ENCODE results near the gene BRMS1L.
"Not testable (repeated sequence)": the region's sequence is repeated elsewhere in the genome, so short reads cannot be mapped to it uniquely, and the experiment has no call there.

BRMS1L gene

DNA sequence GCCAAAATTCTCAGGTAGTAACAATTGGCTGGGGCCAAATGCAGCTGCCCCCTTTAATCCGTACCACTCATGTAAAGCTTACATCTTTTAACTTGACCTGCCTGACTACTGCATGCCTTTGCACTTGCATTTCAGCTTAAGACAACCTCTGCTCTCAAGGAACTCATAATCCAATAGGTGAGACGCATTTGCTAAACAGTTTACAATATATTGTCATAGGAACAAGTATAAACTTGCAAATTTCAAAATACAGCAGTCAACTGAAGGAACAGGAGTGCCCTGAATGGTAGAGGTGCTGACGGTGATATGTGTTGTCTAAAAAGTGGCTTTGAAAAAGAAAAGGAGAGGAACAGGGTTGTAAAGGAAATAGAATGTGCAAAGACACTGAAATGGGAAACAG lies 3.6 kb upstream of the BRMS1L start:
- DNase-seq = no peak

DNA sequence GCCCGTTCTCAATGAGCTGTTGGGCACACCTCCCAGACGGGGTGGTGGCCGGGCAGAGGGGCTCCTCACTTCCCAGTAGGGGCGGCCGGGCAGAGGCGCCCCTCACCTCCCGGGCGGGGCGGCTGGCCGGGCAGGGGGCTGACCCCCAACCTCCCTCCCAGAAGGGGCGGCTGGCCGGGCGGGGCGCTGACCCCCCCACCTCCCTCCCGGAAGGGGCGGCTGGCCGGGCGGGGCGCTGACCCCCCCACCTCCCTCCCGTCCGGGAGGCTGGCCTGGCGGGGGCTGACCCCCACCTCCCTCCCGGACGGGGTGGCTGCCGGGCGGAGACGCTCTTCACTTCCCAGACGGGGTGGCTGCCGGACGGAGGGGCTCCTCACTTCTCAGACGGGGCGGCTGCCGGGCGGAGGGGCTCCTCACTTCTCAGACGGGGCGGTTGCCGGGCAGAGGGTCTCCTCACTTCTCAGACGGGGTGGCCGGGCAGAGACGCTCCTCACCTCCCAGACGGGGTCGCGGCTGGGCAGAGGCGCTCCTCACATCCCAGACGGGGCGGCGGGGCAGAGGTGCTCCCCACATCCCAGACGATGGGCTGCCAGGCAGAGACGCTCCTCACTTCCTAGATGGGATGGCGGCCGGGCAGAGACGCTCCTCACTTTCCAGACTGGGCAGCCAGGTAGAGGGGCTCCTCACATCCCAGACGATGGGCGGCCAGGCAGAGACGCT lies 1.5 kb upstream of the BRMS1L start:
- DNase-seq = not testable (repeated sequence)

DNA sequence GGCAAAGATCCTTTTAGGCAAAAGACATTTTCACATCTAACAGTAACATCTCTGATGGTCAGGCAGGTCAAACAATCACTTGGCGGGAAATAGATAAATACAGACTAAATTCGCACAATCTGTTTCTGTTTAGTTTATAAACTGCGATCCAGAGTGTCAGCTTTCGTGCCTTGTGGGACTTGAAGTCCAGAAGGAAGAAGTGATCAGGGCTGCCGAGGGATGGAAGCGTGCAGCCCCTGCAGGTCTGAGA lies 245 bp upstream of the BRMS1L start:
- no peak for DNase-seq

DNA sequence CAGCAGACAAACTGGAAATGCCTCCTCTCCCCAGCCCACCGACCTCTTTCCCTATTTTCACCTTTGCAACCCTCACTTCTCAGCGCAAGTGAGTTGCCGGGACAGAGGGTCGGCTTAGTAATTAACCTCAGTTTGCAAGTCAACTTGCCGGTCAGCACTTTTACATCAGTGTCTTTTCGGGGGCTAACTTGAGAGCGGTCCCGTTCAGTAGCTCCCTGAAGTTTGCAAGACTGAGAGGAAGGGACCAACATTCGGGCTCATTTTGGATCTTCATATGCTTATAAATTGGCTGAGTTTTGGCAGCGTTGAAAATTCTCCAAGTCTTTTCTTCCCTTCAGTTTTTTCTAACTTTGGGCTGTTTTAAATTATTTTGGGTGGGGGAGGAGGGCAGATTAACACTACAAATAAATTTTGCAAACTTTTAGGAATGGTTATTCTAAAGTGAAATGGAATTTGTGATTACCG lies 846 bp downstream of the BRMS1L start:
- DNase-seq = no peak

DNA sequence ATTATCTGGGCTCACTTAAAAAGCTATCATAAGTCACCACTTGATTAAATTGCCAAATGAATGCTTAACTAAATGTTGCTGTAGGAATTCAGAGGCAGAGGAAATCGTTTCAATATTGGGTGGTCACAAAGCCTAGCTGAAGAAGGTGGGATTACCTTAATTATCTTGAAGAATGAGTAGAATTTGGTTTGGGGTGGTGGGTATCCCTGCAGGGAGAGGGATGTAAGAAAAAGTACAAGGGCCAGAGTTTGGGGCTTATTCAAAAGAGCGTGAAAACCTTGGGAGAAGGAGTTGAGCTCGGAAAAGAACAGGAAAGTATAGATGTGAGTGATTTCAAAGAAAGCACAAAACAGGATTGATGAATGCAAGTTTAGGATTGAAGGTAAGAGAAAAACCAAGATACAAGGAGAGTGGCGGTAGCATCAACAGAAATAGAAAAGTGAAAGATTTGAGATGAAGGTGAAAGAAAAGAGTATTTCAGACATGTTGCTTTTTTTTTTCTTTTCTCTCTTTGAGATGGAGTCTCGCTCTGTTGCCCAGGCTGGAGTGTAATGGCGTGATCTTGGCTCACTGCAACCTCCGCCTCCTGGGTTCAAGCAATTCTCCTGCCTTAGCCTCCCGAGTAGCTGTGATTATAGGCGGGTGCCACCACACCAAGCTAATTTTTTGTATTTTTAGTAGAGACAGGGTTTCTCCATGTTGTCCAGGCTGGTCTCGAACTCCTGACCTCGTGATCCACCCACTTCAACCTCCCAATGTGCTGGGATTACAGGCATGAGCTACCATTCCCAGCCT lies 1.7 kb downstream of the BRMS1L start:
- DNase-seq = no peak

DNA sequence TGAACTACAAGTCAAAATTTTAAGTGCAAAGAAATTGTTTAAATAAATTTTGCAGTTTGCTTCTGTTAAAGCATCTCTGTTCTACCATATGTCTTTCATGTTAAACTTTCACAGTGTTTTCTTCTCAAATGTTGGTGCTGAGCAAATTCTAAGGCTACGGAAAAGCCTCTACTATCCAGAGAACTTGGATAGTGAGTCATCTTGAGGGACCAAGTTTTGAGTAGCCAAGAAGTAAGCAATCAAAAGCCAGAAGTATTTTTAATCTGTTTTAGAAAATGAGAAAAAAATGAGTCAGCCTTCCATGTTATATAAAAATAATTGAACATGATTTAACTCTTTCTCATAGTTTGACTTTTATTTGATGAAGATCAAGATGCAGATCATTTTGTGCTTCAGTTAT lies 3.3 kb downstream of the BRMS1L start:
- DNase-seq = no peak

DNA sequence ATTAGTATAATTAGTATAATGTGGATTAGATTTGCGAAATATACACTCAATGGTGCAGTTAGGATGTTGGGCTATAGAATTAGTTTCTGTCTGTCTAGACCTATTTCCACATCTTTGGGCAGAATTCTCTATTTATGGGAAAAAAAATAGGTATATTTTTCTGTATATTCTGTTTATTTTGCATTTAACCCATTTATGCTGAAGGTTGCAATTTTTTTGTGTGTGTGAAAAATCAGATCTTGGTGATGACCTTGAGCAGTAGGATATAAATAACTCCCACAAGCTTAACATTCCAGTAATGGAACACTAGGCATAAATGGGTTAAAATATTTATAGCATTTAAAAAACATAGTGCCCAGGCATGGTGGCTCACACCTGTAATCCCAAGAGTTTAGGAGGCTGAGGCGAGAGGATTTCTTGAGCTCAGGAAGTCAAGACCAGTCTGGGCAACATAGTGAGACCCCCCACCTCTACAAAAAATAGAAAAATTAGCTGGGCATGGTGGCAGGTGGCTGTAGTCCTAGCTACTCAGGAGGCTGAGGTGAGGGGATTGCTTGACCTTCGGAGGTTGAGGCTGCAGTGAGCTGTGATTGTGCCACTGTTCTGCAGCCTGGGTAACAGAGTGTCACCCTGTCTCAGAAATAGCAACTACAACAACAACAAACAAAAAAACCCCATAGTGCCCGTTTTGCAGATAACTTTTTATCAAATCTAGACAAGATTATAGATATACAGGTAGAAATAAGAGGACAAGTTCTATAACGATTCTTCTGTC lies 9.3 kb downstream of the BRMS1L start:
- no peak for DNase-seq

DNA sequence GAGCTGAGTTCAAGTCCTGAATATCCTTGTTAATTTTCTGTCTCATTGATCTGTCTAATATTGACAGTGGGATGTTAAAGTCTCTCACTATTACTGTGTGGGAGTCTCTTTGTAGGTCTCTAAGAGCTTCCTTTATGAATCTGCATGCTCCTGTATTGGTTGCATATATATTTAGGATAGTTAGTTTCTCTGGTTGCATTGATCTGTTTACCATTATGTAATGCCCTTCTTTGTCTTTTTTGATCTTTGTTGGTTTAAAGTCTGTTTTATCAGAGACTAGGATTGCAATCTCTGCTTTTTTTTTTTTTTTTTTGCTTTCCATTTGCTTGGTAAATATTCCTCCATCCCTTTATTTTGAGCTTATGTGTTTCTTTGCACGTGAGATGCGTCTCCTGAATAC lies 15.6 kb downstream of the BRMS1L start:
- DNase-seq = not testable (repeated sequence)

DNA sequence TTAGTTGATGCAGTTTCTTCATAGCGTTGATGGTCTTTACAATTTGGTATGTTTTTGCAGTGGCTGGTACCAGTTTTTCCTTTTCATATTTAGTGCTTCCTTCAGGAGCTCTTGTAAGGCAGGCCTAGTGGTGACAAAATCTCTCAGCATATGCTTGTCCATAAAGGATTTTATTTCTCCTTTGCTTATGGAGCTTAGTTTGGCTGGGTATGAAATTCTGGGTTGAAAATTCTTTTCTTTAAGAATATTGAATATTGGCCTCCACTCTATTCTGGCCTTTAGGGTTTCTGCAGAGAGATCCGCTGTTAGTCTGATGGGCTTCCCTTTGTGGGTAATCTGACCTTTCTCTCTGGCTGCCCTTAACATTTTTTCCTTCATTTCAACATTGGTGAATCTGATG lies 16.1 kb downstream of the BRMS1L start:
- DNase-seq = not testable (repeated sequence)

DNA sequence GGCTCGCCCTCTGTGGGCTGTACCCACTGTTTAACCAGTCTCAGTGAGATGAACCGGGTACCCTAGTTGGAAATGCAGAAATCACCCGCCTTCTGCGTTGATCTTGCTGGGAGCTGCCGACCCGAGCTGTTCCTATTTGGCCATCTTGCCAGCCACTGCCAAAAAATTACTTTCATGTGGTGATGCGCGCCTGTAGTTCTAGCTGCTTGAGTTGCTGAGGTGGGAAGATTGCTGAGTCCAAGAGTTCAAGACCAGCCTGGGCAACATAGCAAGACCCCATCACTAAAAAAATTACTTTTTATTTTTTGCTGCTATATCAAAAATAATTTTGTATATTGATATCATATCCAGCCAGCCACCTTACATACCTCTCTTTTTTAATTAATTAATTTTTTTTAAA lies 18.4 kb downstream of the BRMS1L start:
- no peak for DNase-seq

DNA sequence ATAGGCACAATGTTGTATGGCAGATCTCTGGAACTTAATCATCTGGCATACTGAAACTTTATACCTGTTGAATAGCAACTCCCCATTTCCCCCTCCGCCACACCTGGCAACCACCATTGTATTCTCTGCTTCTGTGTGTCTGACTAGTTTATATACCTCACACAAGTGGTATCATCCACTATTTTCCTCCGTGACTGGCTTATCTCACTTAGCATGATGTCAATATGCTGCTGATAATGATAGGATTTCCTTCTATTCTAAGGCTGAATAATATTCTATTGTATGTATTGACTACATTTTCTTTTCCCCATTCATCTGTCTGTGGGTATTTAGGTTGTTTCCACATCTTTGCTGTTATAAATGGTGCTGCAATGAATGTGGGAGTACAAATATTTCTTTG lies 21.5 kb downstream of the BRMS1L start:
- no peak for DNase-seq

DNA sequence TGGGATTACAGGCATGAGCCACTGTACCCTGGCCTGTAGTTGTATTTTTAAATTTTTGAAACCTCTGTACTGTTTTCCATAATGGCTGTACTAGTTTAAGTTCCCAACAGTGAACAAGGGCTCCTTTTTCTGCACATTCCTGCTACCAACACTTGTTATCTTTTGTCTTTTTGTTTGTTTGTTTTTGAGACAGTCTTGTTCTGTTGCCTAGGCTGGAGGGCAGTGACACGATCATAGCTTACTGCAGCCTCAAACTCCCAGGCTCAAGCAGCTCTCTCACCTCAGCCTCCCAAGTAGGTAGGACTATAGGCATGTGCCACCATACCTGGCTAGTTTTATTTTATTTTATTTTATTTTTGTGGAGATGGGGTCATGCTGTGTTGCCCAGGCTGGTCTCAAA lies 23.0 kb downstream of the BRMS1L start:
- no peak for DNase-seq

DNA sequence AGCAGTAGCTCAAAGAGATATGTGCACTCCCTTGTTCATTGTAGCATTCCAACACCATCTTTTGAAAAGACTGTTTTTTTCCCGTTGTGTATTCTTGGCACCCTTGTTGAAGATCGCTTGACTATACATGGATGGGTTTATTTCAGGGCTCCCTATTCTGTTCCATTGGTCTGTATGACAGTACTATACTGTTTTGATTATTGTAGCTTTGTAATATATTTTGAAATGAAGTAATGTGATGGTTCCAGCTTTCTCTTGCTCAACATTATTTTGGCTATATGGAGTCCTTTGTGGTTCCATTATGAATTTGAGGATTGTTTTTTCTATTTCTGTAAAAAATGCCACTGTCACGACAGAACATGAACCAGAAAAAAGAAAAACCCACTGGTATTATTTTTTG lies 25.7 kb downstream of the BRMS1L start:
- no peak for DNase-seq

DNA sequence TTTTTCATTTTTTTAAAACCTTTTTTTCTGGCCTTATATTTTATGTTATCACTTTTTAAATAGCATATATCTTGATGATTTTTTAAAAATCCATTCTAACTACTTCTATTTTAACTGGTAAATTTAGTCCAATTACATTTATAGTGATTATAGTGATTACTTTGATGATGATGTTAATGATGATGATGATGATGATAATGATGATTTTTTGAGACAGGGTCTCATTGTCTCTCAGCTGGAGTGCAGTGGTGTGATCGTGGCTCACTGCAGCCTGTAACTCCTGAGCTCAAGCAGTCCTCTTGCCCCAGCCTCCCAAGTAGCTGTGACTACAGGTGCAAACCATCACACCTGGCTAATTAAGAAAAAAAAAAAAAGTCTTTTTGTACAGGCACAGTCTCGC lies 27.1 kb downstream of the BRMS1L start:
- no peak for DNase-seq

DNA sequence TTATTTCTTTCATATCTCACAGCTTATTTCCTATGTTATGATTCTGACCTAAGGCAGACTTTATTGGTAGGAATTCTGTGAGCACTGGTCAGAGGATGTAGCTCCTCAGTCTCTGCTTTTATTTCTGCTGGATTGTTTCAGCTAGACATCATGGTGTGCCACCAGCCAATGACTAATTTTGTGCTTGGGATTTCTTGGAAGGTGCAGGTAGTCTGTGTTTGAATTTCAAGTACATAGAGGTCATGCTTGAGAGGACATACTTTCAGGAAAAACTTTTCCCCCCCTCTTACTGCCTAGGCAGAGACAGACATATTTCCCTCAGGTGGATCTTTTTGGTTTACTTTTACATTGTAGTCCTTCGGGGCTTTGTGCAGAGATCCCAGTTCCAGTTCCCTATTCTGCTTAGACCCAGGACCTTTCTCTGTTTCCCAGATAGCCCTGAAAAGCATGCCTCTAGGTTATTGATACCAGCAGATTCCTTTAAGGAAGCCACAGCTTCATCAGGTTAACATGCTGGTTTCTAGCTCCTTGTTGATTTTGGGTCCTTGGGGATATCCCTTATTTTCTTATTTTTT lies 28.6 kb downstream of the BRMS1L start:
- DNase-seq = no peak

DNA sequence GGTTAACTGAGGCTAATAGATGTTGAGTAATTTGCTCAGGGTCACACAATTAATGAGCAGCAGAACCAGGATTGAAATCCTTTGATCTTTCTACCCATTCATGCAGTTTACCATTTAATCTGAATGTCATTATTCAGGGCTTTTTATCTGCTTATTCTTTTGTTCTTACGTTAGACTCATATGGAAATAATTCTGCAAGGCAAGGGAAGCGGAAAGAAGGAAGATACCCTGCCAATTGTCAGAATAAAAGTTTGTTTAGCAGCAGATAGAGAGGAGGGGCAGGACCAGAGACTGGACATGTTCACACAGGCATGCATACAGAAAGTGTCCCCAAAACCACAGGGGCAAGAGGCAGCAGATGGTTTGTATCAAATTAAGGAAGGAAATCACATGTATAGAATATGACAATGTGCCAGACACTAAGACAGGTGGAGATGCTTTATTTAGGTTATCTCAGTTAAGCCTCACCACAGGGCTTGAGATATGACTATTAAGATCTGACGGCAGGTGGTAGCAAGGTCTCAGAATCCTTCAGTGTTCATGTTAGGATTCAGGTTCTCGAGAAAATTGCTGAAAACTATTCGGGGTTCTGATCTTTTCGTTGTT lies 29.8 kb downstream of the BRMS1L start:
- DNase-seq = no peak

DNA sequence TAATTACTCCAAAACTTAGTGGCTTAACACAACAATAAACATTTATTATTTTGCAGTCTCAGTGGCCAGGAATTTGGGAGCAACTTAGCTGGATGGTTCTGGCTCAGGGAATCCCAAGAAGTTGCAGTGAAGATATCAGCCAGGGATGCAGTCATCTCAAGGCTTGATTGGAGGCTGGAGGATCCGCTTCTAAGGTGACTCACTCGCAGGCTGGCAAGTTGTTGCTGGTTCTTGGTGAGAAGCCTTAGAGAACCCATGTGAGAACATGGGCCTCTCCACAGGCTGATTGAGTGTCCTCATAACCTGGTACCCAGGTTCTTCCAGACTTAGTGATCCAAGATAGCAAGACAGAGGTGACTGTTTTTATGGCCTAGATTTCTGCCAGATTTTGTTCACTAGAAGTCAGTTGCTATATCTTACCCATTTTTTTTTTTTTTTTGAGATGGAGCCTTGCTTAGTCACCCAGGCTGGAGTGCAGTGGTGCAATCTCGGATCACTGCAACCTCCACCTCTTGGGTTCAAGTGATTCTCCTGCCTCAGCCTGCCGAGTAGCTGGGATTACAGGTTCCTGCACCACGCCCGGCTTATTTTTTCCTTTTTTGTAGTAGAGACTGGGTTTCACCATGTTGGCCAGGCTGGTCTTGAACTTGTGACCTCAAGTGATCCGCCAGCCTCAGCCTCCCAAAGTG lies 32.5 kb downstream of the BRMS1L start:
- no peak for DNase-seq

DNA sequence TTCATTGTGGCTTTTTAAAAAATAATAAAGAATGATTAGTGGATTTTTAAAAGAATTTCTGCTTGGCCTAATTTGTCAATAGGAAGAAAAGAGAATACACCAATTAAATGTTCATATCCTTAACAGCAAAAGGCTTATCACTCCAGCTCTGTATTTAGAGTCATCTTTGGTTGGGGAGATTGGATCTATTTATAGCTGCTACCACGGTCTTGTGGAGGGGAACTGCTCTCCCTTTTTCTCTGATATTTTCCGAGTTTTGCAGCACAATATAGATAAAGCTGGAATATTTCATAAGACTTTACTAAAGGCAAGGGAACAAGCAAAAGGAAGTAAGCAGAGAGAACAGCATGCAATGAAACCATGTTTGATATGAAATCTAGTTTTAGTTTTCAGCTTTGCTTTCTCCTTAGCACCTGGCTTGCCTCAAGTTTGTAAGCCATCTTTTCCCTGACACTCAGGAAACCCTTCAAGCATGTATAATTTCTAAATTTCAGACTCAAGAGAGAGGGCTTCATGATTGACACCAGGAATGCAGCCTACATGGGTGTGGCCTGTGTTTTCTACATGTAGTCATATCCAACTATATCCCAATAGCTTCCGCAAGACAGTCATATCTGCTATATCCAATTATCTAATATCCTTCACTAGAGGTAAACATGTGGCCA lies 35.2 kb downstream of the BRMS1L start:
- no peak for DNase-seq

DNA sequence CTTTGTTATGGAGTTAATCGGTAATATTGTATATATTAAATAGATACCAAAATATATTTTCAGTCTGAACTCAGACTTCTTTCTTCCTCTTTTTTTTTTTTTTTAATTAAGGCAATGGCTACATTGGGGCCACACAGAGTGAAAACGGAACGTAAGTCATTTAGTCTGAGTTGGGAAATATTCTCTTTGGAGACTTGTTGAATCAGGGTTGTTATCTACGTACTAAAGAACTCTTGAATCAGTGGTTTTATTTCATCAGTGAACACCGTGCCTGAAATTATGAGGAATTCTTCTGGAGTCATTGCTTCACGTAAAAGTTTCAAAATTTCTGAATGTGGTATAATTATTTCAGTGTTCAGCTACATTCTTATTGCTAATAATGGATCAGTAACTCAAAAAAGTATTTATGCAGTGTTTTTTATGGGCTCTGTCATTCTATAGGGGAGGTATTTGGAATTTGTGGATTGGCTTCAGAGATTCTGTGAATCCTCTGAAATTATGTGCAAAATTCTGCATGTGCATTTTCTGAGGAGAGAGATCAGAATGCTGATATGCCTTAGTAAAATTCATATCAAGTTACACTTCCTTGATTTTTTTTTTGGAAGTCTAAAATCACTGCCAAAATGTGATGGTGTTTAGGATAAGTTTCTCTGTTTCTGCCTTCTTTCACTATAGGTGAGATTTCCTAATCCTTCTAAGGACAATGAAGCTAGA lies 39.6 kb downstream of the BRMS1L start:
- no peak for DNase-seq

DNA sequence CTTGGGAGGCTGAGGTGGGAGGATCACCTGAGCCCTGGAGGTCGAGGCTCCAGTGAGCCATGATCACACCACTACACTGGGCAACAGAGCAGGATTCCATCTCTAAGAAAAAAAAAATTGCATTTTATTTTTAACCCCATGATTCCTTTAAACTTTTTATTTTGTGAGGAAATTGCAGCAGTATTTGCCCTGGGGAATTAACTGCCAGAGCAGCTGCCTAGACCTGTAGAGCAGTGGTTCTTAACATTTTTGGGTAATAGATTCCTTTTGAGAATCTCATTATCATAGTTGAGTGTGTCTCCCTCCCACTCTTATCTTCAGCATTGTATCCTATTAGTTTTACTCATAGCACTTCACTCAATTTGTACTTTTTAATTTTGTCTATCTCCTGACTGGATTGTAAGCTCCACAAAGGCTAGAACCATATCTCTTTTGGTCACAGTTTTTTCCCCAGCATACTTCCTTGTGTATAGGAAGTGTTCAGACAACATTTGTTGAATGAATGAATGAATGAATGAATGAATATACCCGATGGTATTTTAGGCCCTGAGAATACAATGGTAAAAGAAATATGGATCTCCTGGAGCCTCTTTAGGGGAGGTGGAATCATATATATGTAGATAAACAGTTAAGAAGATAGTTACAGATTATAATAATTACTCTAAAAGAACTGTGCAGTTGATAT lies 40.6 kb downstream of the BRMS1L start:
- DNase-seq = no peak

DNA sequence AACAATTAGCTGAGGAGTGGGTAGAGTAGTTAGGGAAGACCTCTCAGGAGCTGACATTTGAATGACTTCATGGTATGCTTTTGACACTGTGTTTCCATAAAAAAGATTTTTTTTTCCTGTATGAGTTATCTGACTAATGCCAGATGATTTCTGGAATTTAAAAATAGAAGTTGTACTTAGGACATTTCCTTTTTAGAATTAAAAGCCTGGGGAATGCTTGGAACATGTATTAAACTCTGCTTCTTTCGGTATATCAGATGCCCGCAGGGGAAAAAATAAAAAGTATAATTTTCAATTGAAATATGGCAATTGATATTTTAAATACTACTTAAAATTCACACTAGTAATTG lies 41.1 kb downstream of the BRMS1L start:
- no peak for DNase-seq

All from stimulated activated CD4-positive, alpha-beta T cell treated with anti-CD3 and anti-CD28 coated beads, Interleukin-1b, Interleukin-23, amount 100 ng/mL, for 48 hours (primary cell).